Endothelial cell (in vitro differentiated cells): Measurements from ENCODE around the gene NANOG. TPM values are rescaled to one million over a fixed set of nuclear protein-coding genes. Genes with fewer than 3 reads are reported as not detected.
"Not testable (repeated sequence)": the region's sequence is repeated elsewhere in the genome, so short reads cannot be mapped to it uniquely, and the experiment has no call there.

Experiments
- DNase-seq: peaks from one replicate; pipeline ENCODE4 v3.0.0; 2021; ENCODE audit warnings: low spot score
- H3K27ac Mint-ChIP-seq: one replicate; pipeline ENCODE4 v1.8.0; 2021; ENCODE audit warnings: mixed read lengths, inconsistent platforms; ENCODE audit not compliant: unreplicated experiment
- H3K27me3 Mint-ChIP-seq: one replicate; pipeline ENCODE4 v1.8.0; 2021; ENCODE audit warnings: mild to moderate bottlenecking, moderate library complexity, mixed read lengths, inconsistent platforms; ENCODE audit not compliant: unreplicated experiment
- H3K36me3 Mint-ChIP-seq: one replicate; pipeline ENCODE4 v1.8.0; 2021; ENCODE audit warnings: mild to moderate bottlenecking, low read depth, mixed read lengths, inconsistent platforms; ENCODE audit not compliant: unreplicated experiment
- H3K4me1 Mint-ChIP-seq: one replicate; pipeline ENCODE4 v1.8.0; 2021; ENCODE audit warnings: mild to moderate bottlenecking, mixed read lengths, inconsistent platforms; ENCODE audit not compliant: unreplicated experiment
- H3K4me3 Mint-ChIP-seq: one replicate; pipeline ENCODE4 v1.8.0; 2021; ENCODE audit warnings: mild to moderate bottlenecking, mixed read lengths, inconsistent platforms; ENCODE audit not compliant: unreplicated experiment
- H3K9me3 Mint-ChIP-seq: one replicate; pipeline ENCODE4 v1.8.0; 2021; ENCODE audit warnings: mixed read lengths, inconsistent platforms; ENCODE audit not compliant: unreplicated experiment
- CTCF ChIP-seq: fragments of 200-600 bp; sonication (generic); IDR thresholded peaks from one replicate; pipeline ENCODE4 v1.5.0; 2021; ENCODE audit warnings: antibody characterized with exemption; ENCODE audit not compliant: unreplicated experiment
- total RNA-seq: library from RNA; stranded (reverse); fragmentation: NEBNext Ultra II Directional; extraction: Animal tissue kit (Norgen Biotek cat#: 25700); gene quantifications from one replicate; pipeline ENCODE4 v1.2.1, GENCODE V29; 2021; ENCODE audit not compliant: unreplicated experiment

The NANOG gene
- total RNA-seq, 1 donor from 2014 or later: 4.5 TPM

GRCh38 chr12:7751394-7751793 is 37.8 kb upstream of the NANOG start:
- DNase-seq: no peak
- no peak overlapping the region for H3K4me3 Mint-ChIP-seq
- peaks cover 3% of the 10 kb centered on the region for H3K4me1 Mint-ChIP-seq
- H3K9me3 Mint-ChIP-seq: no peaks in the 10 kb centered on the region
- no peaks in the 10 kb centered on the region for H3K36me3 Mint-ChIP-seq
- no peak overlapping the region for H3K27ac Mint-ChIP-seq
- no peak for TF ChIP-seq CTCF
- peaks cover 2% of the 10 kb centered on the region for H3K27me3 Mint-ChIP-seq

GRCh38 chr12:7751941-7752922 is 37.0 kb upstream of the NANOG start:
- H3K27me3 Mint-ChIP-seq, H3K9me3 Mint-ChIP-seq, DNase-seq, H3K4me1 Mint-ChIP-seq, H3K27ac Mint-ChIP-seq, H3K4me3 Mint-ChIP-seq, H3K36me3 Mint-ChIP-seq: not testable (repeated sequence)

GRCh38 chr12:7755668-7756067 is 33.5 kb upstream of the NANOG start:
- not testable (repeated sequence) for H3K9me3 Mint-ChIP-seq, H3K27ac Mint-ChIP-seq, DNase-seq, H3K36me3 Mint-ChIP-seq, H3K27me3 Mint-ChIP-seq, H3K4me3 Mint-ChIP-seq
- peaks cover 16% of the 10 kb centered on the region for H3K4me1 Mint-ChIP-seq

- H3K9me3 Mint-ChIP-seq: no peaks in the 10 kb centered on the region
- no peaks in the 10 kb centered on the region for H3K36me3 Mint-ChIP-seq
- no peak for TF ChIP-seq CTCF
- H3K4me3 Mint-ChIP-seq: no peak overlapping the region
- H3K27me3 Mint-ChIP-seq: no peaks in the 10 kb centered on the region
- no peak for DNase-seq
- H3K27ac Mint-ChIP-seq: no peak overlapping the region
- peaks cover 16% of the 10 kb centered on the region for H3K4me1 Mint-ChIP-seq
Measured at GRCh38 chr12:7756993-7757392, 32.2 kb upstream of the NANOG start.

GRCh38 chr12:7758766-7759140 is 30.4 kb upstream of the NANOG start:
- DNase-seq: no peak
- TF ChIP-seq CTCF: no peak
- Mint-ChIP-seq H3K9me3 (no peaks in the 10 kb centered on the region), H3K27me3 (no peaks in the 10 kb centered on the region), H3K4me3 (no peak overlapping the region), H3K27ac (no peak overlapping the region), H3K4me1 (peaks cover 16% of the 10 kb centered on the region), H3K36me3 (no peaks in the 10 kb centered on the region)

- Mint-ChIP-seq H3K27me3 (no peaks in the 10 kb centered on the region), H3K36me3 (no peaks in the 10 kb centered on the region), H3K27ac (no peak overlapping the region), H3K9me3 (no peaks in the 10 kb centered on the region), H3K4me1 (peaks cover 4% of the 10 kb centered on the region), H3K4me3 (no peak overlapping the region)
- TF ChIP-seq CTCF: no peak
- no peak for DNase-seq
Measured at GRCh38 chr12:7769999-7770398, 19.2 kb upstream of the NANOG start.
